Measurements from ENCODE around the gene CHMP4A. TPM values are rescaled to one million over a fixed set of nuclear protein-coding genes. Genes with fewer than 3 reads are reported as not detected.

The CHMP4A gene, protein sequence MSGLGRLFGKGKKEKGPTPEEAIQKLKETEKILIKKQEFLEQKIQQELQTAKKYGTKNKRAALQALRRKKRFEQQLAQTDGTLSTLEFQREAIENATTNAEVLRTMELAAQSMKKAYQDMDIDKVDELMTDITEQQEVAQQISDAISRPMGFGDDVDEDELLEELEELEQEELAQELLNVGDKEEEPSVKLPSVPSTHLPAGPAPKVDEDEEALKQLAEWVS
- polyA plus RNA-seq (ENCODE audit: insufficient read length), result 40.0 TPM

DNA sequence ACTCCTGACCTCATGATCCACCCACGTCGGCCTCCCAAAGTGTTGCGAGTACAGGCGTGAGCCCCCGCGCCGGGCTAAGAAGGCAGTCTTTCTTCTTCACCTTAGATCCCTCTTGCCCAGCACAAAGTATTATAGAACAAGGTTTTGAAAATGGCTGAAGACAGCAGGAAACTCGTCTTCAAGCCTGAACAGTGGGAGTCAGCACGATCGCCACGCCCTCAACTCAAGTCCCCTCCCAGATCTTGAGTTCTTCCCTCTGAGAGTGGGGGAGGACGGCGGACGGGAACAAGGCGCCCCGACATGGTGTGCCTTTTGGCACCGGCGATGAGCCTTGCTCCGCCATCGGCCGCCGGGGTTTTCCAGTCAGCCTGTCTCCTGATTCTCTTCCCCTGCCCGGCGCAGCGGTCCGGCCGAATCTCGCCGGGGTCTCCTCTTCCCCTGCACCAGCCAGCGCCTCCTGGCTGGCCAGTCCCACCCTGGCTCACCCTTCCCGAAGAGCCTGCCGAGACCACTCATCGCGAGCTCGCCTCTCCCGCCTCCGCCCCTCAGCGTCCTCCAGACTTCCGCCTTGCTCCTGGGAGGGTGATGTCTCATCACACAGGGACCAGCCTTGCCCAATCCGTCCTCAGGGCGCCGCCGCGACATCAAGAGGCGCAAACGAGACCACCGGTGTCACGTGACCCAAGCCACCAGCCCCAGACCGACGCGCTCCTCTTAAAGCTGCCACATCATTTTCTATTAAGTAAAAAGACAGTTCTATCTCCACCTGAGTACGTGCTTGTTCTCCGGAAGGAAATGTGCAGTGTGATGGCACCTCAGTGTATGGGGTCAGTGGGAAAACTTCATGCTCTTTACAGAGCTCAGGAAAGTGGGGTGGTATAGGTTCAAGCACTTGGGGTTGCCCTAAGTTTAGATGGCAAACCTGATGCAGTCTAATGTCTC, at the start of gene CHMP4A:
Gene CHMP4A, minus strand, starts transcription at position 565 of the 942 bp plus-strand sequence. Its CDS starts 49 bp downstream, at position 516.
- DNase-seq (ENCODE audit: low read depth), result peak; percentile 89

DNA sequence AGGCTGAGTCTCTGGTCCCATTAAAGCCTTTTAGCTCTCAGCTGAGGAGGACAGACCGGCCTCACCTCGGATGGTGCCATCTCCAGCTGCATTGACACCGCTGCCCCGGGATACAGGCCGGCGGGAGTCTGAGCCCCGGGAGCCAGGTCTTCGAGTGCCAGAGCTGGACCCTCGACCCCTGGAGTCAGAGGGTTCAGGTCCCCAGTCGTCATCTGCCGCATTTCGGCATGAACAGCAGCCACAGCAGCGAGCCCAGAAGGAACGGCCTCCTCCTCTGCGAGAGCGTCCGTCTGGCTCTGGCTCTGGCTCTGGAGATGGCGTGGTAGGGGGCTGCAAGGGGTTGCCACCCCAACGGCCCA, 48.7 kb upstream of the CHMP4A start:
- no peak for DNase-seq (ENCODE audit: low read depth)

DNA sequence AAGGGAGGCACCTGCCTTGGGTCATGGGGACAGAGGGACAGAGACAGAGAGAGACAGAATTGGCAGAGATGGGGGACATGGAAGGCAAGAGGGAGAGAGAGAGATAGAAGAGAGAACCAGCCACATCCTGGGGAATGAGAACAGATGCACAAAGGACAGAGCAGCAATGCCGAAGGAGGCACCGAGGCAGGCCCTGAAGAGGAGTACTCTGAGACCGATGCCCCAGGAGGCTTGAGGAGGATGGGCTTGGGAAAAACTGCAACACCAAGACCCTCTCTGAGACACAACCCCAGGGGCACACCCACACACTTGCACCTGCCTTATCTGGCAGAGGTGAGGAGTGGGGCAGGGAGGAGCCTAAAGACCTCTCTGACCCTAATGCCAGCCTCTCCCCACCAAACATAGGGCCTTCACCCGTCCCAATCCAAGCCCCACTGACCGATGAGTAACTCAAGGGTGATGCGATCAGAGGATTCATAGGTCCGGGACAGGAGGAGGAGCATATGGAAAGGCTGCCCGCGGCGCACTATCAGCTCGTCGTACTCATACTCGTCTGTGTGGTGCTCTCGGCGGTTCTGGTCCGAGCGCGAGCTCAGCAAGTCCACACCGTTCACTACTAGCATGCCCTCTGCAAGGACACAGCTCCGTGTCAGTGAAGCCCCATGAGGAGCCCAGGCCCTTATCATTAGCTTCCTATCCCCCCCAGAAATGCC, 48.1 kb upstream of the CHMP4A start:
- DNase-seq (ENCODE audit: low read depth), result no peak

DNA sequence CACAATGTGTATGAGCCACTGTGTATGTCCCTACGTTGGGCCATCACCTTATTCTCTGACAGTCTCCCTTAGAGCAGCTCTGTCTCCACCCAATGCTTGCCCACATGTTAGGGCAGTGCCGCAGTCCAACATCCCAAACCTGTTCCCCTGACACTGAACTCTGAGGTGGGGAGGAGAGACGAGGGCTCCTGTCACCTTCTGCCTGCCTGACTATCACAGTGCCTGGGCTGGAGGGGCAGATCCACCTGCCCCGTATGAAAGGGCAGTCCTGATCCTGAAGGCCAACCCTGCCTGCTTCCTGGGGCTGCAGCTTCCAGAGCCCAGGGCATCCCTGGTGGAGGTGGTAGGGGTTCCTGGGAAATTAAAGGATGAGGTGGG, 47.5 kb upstream of the CHMP4A start:
- no peak for DNase-seq (ENCODE audit: low read depth)

DNA sequence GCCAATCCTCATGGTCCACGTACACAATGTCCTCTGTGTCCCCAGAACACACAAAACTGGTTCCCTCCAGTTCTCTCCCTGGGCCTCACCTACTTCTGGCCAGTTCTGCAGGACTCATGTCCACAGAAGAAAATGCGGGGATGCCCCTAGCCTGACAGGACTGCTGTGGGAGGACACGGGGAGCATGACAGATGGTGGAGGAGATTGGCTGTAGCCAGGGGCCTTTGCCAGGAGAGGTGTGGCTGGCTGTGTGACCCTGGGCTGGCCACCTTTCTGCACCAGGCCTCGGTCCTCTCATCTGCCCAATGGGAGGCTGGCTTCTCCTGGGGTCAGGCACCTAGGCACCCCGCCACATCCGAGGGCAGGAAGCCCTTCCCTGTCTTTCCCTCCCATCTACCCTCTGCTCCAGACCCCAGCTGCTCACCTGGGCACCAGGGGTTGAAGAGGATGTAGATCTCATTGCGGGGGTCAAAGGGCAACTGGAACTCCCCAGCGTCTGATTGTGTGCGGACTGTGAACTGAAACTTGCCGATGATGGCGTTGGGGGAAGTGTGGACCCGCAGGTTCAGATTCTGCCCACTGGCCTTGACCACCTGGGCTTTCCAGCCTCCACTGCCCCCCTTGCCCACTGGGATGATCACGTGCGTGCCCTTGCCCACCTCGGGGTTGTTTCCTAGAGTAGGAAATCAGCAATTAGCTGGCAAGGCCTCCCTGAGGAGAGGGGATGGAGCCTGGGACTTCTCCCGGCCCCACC, 46.9 kb upstream of the CHMP4A start:
- DNase-seq (ENCODE audit: low read depth), result no peak

DNA sequence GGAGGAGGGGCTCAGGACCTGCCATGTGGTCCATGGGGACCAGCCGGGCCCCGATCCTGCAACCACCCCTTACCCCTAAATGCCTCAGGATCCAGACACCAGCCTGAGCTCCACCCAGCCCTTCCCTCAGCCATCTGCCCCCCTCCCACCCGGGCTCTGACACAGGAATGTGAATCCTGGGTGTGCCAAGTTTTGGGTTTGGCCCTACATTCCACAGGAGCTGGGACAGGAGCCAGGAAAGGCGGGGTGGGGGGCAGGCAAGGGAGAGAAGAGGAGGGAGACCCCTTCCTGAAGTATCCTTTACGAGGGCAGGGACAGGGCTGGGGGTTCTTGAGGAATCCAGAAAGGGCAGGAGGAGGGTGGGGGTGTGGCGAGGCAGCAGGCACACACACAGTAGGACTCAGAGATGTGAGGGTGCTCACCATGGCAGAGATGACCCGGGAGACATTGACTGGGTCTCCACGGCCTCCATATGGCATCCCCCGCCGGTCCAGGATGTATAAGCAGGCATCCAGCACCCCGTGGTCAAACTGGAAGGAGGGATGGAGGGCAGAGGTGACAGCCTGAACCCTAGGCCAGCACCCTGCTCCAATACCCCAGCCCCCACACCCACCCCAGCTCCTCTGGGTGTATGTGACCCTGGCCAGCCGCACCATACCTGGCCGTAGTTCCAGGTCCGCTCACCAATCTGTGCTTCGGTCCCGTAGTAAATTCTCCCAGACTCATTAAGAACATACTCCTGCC, 46.2 kb upstream of the CHMP4A start:
- no peak for DNase-seq (ENCODE audit: low read depth)

DNA sequence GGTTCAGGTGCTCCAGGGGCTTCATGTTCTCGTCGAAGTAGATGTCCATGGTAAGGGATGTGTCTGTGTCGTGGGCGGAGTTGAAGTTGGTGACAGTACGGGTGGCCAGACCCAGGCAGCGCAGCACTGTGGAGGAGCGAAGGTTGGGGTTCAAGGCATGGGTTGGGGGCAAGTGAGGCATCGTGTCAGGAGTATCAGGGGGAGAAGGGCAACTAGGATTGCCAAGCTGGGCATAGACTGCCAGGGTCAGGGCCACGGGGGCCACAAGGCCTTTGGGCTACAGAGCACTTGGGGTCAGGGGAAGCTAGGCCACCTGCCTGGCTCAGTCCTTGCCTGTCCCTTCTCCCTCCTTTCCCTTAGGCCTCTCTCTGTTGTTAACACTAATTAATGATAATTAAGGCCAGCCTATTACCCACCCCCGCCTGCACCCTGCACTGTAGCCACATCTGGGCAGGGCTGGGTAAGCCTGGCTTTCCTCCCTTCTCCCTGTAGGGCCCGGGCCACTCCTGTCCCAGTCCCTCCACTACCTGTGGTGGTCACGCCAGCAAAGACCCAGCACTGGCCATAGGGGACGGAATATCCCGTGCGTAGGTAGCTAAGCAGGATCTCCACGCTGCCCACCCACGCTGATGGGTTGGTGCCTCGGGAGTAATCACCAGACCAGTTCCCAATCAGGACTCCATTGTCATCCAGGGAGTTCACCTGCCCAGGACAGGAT, 45.4 kb upstream of the CHMP4A start:
- no peak for DNase-seq (ENCODE audit: low read depth)

DNA sequence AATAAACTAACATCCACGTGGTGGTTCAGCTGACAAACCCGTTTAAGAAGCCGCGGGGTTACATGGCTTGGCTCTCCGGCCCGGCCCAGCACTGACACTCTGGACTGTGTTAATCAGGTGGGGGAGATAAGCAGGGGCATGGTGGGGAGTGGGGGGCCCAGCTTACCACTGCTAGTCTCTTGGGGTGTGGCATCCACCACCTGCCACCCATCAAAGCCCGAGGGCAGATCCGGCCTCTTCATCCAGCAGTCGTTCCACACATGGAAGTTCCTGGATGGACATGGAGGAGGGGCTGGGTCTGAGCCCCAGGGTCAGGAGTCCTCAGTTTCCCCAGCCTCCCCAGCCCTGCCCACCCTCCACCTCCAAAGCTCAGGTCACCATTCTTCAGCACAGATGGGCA, 44.8 kb upstream of the CHMP4A start:
- no peak for DNase-seq (ENCODE audit: low read depth)

DNA sequence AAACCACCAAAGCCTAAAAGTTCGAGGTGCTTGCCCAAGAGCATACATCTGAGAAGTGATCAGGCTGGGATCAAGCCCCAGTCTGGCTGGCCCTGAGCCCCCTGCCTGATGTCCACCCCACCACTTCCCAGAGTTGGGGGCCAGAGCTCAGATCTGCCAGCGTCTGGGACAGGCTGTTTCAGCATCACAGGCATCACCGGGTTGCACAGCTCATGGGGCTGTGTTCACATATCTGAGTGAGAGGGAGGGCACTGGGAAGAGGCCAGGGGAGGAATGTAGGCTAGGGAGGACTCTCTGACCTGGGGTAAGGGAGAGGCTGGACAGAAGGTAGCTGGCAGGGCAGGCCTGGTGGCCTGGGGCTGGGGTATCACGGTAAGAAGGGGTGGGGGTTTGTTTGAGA, 43.7 kb upstream of the CHMP4A start:
- no peak for DNase-seq (ENCODE audit: low read depth)

DNA sequence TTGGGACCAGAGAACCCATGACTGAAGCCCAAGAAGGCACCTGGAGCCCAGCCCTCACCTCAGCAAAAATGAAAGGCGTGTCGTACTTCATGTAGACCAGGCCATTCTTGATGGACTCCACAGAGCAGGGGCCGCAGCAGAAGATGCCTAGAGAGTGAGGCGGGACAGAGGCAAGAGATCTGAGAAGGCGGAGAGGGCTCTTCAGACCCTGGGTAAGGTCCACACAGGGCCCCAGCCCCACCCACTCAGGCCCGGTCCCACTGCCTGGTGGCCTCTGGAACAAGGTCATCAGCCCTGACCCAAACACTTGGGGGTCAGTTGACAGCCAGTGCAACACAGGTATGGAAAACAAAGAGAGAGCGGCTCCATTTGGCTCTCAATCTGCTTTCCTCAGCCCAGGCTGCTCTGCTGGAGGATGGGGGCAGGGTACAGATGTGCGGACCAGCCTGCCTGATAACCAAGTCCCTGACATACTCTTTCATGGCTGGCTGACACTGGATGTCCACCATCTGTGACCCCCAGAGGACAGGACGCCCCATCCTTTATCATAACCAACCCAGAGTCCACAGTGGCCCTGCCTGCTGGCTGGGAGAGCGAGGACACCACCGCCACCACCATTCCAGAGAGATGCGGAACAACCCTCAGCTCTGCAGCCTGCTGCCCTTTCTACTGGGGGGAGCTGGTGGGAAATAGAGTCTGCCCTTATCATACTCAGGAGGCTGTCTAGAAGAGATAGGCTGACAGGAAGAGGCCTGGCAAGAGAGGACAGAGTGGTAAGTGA, 42.8 kb upstream of the CHMP4A start:
- no peak for DNase-seq (ENCODE audit: low read depth)

DNA sequence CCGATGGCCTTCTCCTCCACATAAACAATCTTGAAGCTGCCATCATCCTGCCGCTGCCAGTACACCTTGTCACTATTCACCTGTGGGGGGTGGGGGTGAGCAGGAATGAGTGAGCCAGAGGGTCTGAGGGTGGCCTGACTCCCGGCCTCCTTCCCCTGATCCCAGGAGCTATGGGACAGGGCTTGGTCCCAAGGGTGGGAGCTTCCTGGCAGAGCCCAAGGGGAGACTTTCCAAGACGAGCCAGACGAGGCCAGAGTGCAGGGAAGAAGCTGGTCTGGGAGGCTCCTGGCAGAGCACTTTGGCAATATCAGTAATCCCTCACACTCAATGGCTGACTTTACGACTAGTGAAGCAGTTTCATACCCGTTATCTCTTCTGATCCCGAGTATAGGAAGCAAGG, 42.1 kb upstream of the CHMP4A start:
- DNase-seq (ENCODE audit: low read depth), result no peak

DNA sequence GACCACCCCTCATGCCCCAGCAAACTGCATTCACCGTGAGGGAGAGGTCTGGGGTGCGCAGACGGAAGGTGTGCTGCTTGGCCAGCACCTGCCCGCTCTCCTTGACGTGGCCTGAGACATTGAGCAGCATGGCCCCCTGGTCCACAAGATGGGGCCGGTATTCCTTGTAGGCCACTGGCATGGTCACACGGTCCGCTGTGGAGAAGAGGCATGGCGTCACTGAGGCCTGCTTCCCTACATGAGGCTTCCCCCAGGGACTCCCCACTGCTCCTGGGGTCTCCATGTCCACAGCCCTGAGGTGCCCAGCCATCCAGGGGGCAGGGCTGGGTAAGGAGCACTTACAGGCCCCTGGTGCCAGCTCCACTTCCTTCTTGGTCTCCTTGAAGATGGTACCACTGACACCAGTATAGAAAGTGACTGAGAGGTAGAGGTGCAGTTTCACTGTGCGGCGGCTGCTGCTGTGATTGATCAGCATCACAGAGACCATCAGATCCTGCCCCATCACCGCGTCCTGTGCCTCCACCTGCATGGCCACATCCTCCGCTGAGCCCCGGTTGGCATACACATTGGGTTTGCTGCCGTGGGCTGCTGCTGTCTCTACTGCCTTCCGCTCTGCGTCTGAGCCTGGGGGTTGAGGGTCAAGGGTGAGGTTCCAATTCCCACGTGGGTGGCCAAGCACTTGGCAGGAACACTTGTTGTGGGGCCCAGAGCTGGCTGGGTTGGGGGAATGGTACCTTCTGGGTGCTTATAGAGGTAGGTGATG, 41.5 kb upstream of the CHMP4A start:
- DNase-seq (ENCODE audit: low read depth), result no peak

DNA sequence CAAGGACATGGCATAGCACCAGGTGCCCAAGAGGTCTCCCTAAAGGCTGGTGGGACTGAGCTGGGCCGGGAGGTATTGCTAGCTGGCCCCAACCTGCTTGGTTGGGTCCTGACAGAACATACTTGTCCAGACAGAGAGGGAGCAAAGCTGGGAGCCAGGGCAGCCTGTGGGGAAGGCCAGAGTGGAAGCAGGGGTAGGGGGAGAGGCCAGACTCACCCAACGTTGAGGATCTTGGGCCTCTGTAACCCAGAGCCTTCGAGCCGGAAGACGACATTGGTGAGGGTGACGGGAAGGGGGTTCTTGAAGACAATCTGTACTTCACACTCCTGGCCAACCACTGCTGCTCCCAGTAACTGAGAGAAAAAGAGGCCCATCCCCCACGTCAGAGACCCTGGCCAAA, 40.6 kb upstream of the CHMP4A start:
- DNase-seq (ENCODE audit: low read depth), result no peak

DNA sequence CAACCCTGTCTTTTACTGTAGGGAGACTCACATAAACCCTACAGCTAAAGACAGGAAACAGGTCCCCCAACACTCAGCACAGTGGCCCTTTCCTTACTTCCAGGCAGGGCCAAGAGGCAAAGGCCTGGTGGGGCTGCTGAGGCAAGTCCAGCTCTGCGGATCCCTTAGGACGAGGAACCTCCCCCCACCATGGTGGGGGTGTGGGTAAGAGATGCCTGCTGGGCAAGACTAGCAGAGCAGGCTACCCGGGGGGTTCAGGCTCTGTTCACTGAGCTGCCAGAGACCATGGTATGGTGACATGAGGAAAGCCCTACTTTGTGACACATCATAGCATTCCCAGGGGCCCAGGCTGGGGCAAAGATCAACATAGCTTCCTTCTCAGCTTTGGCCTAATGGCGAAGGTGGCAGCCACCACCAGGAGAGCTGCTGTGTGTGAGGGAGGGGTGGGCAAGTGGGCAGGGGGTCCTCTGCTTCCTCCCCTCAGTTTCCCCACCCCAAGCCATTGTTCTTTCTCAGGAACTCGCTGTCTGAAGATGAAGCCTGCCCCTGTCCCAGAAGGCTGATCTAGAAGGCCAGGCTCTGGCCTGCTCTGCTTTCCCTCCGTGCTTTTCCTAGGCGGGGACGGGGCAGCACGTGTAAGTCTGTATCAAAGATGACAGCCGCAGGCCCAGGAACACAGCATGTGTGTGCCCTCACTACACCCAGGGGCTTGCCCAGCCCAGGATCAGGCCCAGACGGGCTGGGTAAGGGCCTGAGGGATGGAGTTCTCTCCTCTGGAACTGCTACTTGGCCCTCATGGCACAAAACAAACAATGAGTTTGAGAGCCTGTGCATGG, 39.2 kb upstream of the CHMP4A start:
- no peak for DNase-seq (ENCODE audit: low read depth)

DNA sequence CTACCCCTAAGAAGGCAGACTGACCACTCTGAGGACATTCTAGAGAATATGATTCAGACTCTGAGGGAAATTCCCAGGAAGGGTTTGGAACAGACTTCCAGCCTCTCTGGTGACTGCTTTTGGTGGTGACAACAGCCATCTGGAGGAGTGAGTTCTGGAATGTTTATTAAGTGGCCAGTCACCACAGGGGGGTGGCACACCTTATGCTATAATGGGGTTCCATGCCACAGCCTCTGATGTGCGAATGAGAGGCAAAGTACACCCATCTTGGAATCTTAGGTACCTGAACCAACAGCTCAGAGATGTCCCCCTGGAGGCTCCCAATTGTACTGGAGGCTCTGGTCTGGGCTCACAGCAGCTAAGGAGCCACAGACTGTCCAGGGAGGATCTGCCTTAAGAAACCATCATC, 38.6 kb upstream of the CHMP4A start:
- no peak for DNase-seq (ENCODE audit: low read depth)

DNA sequence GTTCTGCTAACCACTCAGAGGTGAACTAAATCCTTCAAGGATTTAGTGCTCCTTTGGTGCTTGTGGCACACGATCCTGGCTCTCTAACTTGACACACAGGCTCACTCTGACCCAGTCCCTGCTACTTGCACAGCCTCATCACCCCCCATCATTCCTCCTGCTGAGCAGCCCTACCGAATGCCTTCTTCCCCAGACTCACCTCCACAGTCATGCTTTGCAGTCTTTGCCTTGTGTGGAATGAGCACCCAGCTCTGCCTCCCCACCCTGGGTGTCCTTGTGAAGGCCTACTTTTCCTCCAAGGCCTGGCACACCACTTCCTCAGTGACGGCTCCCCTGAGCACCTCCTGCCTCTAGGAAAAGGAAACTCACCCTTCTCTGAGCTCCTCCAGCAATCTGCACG, 37.1 kb upstream of the CHMP4A start:
- DNase-seq (ENCODE audit: low read depth), result no peak

DNA sequence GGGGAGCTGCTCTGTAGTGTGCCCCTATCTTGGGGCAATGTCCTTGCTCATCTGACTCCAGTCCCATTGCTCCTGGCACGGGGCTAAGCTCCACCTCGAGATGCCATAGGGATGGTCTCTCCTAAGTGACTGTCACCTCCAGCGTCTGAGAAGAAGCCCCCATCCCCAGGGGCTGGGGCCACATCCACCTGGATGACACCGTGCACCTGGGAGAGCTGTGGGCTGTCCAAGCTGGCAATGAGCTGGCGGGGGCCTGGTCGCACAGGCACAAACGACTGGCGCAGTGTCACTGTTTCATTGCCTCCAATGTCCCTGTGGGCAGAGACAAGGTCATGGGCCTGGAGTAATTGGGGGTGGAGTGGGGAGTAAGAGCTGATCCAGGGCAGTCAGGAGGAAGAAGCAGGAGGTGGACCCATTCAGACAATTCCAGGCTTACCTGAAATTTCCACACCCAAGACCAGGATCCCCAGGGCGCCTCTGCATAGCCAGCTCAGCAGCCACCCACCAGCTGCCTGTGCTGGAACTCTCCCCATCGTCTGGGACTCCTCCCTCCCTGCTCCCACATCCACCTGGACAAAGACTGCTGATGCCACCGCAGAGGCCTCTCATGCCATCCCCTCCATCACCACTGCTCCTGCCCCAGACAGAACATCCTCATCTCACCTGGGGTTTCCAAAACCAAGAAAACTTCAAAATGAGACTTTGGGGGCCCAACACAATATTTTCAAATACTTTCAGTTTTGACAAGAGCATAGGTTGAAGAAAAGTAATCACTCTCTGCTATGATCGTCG, 36.1 kb upstream of the CHMP4A start:
- DNase-seq (ENCODE audit: low read depth), result no peak
